ENCODE results near the gene CERCAM. TPM values are rescaled to one million over a fixed set of nuclear protein-coding genes. Genes with fewer than 3 reads are reported as not detected.

The CERCAM gene
- total and polyA plus RNA-seq, 2 of the 13 experiments (the other 11 are each of a cell fraction or from before 2014, with no cell fraction given) = 9.0 to 17.1 TPM

- no TSS peak for BruUV-seq (replicated peaks)
- Histone ChIP-seq H3K9ac (ENCODE audit: insufficient read depth, low read depth, low read length) (no peak overlapping the region), H2AFZ (ENCODE audit: low read length) (no peak overlapping the region), H3K27ac (ENCODE audit: extremely low read length, insufficient read depth, low read length) (no peak overlapping the region), H3K4me2 (ENCODE audit: low read depth, low read length) (no peak overlapping the region; the same call in 1 of the 2 replicates), H3K4me3 (replicated peaks in 1 of 3; ENCODE audit: insufficient read depth in 1 of 3, low read depth in 2 of 3, low read length in 3 of 3) (no peak overlapping the region), H4K20me1 (ENCODE audit: insufficient read depth, low read length) (no peaks in the 10 kb centered on the region), H3K9me3 (ENCODE audit: low read length) (no peaks in the 10 kb centered on the region), H3K4me1 (ENCODE audit: insufficient read depth, low read length) (peaks cover 60% of the 10 kb centered on the region), H3K36me3 (replicated peaks in 1 of 2; ENCODE audit: control insufficient read depth in 1 of 2, insufficient read depth in 2 of 2, low read length in 2 of 2) (no peaks in the 10 kb centered on the region), H3K27me3 (ENCODE audit: control insufficient read depth in 1 of 2, insufficient read depth in 2 of 2, low read length in 2 of 2) (peaks cover 0 to 13% of the 10 kb centered on the region in 2 experiments; a peak in 1 of 5 replicates), H3K79me2 (ENCODE audit: insufficient read depth, low read length) (no peaks in the 10 kb centered on the region)
- POLR2A ChIA-PET = interaction anchor here (0.5 to 1.3 kb wide), 3 partner anchors 10 to 134 kb away, joined by 3 to 4 read pairs (median 3); partner anchors contain the start of genes GOLGA2 and SWI5
- intact Hi-C loops (cut with micrococcal nuclease; ENCODE audit: unreplicated experiment) = no loop called here
- WGBS (ENCODE audit: low lambda C conversion rate) = 0% methylated on average over 1 of the region's 8 CpGs
- CTCF ChIA-PET (ENCODE audit: low intra/inter-chr PET ratio, low total read pairs) = no interaction called here
- FAIRE-seq = no peak
- in situ Hi-C loops (cut with HindIII; ENCODE audit: extremely low pct_ligation_motif_present, low pct_unique_long_range_greater_than_20kb) = no loop called here
- DNase-seq (ENCODE audit: low spot score) = no peak
- TF ChIP-seq PAXIP1 (CRISPR knock-in tag; conservative IDR thresholded peaks at IDR 0.05) (no peak), TCF12 (IDR thresholded peaks at IDR 0.05) (no peak), TCF12 (CRISPR knock-in tag; IDR thresholded peaks at IDR 0.05) (no peak), SOX5 (CRISPR knock-in tag; IDR thresholded peaks at IDR 0.05; ENCODE audit: borderline replicate concordance) (no peak), ZNF768 (CRISPR knock-in tag; IDR thresholded peaks at IDR 0.05) (no peak), HNF4G (IDR thresholded peaks at IDR 0.05; ENCODE audit: borderline replicate concordance, low read depth, low read length) (no peak), HNF4G (CRISPR knock-in tag; IDR thresholded peaks at IDR 0.05; ENCODE audit: borderline replicate concordance, low read depth) (no peak), SRF (IDR thresholded peaks at IDR 0.05; ENCODE audit: low read depth, low read length) (no peak), ZNF530 (CRISPR knock-in tag; IDR thresholded peaks at IDR 0.05; ENCODE audit: low read depth) (no peak), THAP11 (CRISPR knock-in tag; IDR thresholded peaks at IDR 0.05) (no peak), SRSF9 (IDR thresholded peaks at IDR 0.05; ENCODE audit: borderline replicate concordance, insufficient read depth, low read depth, low read length, poor library complexity, severe bottlenecking) (no peak), GATAD1 (CRISPR knock-in tag; IDR thresholded peaks at IDR 0.05) (no peak), FIP1L1 (IDR thresholded peaks at IDR 0.05; ENCODE audit: borderline replicate concordance, insufficient read depth, low read depth, low read length) (no peak)
- peak; percentile 3; the same call in 1 of the 3 replicates for ATAC-seq
These were observed 11.2 kb upstream of the CERCAM start for GRCh38 chr9:128409450-128409849.

Data from HepG2 (cell line).